ENCODE data around the gene LCNL1.

- TF ChIP-seq REST (IDR thresholded peaks at IDR 0.05; ENCODE audit: borderline replicate concordance in 1 of 2, low read depth in 1 of 2, low read length in 2 of 2) (no peak), ZBTB1 (CRISPR knock-in tag; IDR thresholded peaks at IDR 0.05; ENCODE audit: borderline replicate concordance) (no peak)
These were observed 44.8 kb downstream of the LCNL1 start, which contains the start of gene ABCA2 for GRCh38 chr9:137027369-137028262.
